NCI-H526 treated with DMSO at 0.1 percent for 48 hours (cell line): Measurements from ENCODE around the gene PCDHGA8.
"Not testable (repeated sequence)": the region's sequence is repeated elsewhere in the genome, so short reads cannot be mapped to it uniquely, and the experiment has no call there.

ENCODE experiments used
- DNase-seq: peaks from one replicate; lab custom pipeline; 2025; lab: John Stamatoyannopoulos, UW

PCDHGA8 gene

DNA sequence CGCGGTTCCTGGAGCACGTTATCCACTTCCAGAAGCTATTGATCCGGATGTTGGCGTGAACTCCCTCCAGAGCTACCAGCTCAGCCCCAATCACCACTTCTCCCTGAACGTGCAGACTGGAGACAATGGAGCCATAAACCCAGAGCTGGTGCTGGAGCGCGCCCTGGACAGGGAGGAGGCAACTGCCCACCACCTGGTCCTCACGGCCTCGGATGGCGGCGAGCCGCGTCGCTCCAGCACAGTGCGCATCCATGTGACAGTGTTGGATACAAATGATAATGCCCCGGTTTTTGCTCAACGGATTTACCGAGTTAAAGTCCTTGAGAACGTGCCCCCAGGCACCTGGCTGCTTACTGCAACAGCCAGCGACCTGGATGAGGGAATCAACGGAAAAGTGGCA is 11.0 kb downstream of the PCDHGA8 start:
- DNase-seq = no peak

DNA sequence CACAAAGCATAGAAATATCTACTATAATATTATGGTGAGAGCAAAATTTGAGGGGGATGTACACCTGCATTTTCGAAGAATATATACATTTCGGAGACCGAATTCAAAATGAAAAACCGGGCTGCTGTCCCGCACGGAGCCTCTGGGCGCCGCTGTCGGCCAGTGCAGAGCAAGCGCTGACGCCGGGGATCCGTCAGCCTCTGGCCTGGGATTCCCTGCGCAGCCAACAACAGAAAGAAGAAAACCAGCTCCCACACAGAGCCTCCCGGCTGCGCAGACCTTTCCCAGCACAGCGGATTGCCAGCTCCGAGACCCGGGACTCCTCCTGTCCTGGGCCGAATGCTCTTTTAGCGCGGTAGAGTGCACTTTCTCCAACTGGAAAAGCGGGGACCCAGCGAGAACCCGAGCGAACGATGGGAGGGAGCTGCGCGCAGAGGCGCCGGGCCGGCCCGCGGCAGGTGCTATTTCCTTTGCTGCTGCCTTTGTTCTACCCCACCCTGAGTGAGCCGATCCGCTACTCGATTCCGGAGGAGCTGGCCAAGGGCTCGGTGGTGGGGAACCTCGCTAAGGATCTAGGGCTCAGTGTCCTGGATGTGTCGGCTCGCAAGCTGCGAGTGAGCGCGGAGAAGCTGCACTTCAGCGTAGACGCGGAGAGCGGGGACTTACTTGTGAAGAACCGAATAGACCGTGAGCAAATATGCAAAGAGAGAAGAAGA is 15.5 kb downstream of the PCDHGA8 start, which contains the start of gene PCDHGB6:
TSS of gene PCDHGB6 (plus strand) at position 232 of the 716 bp plus-strand sequence. CDS start at position 414, 182 bp downstream.
- DNase-seq = not testable (repeated sequence)

- no peak for DNase-seq
These were observed 17.3 kb downstream of the PCDHGA8 start for GRCh38 chr5:141409598-141410306.

DNA sequence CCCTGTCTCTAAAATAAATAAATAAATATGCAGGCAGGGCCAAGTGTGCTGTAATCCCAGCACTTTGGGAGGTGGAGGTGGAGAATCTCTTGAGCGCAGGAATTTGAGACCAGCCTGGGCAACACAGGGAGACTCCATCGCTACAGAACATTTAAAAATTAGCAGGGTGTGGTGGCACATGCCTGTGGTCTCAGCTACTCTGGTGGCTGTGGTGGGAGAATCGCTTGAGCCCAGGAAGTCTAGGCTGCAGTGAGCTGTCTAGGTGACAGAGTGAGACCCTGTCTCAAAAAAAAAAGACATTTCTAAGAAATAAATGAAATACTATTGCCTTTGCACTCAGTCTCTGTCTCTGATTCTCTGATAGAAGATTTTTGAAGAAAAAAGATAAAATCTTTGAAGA is 19.1 kb downstream of the PCDHGA8 start:
- no peak for DNase-seq

DNA sequence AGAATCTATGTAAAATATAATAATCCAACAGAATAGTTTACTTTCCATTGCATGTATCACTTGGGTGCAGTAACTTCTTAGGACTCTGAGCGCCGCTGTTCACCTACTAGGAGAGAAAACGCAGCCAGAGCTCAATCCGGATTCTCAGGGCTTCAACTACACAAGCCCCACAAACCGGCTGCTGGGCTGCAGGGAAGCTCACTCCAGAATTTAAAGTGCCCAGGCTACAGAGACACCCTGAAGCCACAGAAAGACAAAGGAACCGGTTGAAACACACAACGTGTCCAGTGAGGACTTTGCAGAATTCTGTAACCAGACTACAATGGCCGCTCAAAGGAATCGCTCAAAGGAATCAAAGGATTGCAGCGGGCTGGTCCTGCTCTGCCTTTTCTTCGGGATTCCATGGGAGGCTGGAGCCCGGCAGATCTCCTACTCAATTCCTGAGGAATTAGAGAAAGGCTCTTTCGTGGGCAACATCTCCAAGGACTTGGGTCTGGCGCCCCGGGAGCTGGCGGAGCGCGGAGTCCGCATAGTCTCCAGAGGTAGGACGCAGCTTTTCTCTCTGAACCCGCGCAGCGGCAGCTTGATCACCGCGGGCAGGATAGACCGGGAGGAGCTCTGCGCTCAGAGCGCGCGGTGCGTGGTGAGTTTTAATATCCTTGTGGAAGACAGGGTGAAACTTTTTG is 20.6 kb downstream of the PCDHGA8 start, which contains the start of gene PCDHGA10:
TSS of gene PCDHGA10 (plus strand) at position 134 of the 686 bp plus-strand sequence. CDS start at position 323, 189 bp downstream.
- peak; percentile 18 for DNase-seq

DNA sequence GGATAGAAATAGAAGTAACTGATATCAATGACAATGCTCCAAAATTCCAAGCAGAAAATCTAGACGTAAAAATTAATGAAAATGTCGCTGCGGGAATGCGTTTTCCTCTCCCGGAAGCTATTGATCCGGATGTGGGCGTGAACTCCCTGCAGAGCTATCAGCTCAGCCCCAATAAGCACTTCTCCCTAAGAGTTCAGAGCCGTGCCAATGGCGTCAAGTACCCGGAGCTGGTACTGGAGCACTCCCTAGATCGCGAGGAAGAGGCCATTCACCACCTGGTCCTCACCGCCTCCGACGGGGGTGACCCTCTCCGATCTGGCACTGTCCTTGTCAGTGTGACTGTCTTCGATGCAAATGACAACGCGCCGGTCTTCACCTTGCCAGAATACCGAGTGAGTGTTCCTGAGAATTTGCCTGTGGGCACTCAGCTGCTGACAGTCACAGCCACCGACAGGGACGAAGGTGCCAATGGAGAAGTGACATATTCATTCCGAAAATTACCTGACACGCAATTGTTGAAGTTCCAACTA is 21.2 kb downstream of the PCDHGA8 start:
- no peak for DNase-seq

DNA sequence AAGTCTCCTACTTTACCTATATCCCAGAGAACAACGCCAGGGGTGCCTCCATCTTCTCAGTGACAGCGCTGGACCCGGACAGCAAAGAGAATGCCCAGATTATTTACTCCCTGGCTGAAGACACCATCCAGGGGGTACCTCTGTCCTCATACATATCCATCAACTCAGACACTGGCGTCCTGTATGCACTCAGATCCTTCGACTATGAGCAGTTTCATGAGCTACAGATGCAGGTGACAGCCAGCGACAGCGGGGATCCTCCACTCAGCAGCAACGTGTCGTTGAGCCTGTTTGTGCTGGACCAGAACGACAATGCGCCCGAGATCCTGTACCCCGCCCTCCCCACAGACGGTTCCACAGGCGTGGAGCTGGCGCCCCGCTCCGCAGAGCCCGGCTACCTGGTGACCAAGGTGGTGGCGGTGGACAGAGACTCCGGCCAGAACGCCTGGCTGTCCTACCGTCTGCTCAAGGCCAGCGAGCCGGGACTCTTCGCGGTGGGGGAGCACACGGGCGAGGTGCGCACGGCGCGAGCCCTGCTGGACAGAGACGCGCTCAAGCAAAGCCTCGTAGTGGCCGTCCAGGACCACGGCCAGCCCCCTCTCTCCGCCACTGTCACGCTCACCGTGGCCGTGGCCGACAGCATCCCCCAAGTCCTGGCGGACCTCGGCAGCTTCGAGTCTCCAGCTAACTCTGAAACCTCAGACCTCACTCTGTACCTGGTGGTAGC is 22.3 kb downstream of the PCDHGA8 start:
- DNase-seq = not testable (repeated sequence)

- DNase-seq = not testable (repeated sequence)
These were observed 22.8 kb downstream of the PCDHGA8 start for GRCh38 chr5:141415275-141415618.

DNA sequence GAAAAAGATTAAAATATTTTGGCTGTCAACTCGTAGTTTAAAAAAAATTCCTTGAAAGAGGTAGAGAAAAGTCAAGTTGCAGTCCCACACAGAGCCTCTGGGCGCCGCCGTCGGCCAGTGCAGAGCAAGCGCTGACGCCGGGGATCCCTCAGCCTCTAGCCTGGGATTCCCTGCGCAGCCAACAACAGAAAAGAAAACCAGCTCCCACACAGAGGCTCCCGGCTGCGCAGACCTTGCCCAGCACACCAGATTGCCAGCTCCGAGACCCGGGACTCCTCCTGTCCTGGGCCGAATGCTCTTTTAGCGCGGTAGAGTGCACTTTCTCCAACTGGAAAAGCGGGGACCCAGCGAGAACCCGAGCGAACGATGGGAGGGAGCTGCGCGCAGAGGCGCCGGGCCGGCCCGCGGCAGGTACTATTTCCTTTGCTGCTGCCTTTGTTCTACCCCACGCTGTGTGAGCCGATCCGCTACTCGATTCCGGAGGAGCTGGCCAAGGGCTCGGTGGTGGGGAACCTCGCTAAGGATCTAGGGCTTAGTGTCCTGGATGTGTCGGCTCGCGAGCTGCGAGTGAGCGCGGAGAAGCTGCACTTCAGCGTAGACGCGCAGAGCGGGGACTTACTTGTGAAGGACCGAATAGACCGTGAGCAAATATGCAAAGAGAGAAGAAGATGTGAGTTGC is 25.2 kb downstream of the PCDHGA8 start, which contains the start of gene PCDHGB7:
TSS of gene PCDHGB7 (plus strand) at position 184 of the 679 bp plus-strand sequence. CDS start at position 367, 183 bp downstream.
- DNase-seq = peak; percentile 21

DNA sequence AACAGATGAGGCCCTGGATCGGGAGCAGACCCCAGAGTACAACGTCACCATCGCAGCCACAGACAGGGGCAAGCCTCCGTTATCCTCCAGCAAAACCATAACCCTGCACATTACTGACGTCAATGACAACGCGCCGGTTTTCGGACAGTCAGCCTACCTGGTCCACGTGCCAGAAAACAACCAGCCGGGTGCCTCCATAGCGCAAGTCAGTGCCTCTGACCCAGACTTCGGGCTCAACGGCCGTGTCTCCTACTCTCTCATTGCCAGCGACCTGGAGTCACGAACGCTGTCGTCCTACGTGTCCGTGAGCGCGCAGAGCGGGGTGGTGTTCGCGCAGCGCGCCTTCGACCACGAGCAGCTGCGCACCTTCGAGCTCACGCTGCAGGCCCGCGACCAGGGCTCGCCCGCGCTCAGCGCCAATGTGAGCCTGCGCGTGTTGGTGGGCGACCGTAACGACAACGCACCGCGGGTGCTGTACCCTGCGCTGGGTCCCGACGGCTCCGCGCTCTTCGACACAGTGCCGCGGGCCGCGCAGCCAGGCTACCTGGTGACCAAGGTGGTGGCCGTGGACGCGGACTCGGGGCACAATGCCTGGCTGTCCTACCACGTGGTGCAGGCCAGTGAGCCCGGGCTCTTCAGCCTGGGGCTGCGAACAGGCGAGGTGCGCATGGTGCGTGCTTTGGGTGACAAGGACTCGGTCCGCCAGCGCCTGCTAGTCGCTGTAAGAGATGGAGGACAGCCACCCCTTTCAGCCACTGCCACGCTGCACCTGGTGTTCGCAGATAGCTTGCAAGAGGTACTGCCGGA is 26.8 kb downstream of the PCDHGA8 start:
- DNase-seq = no peak

GRCh38 chr5:141420855-141421488 is 28.5 kb downstream of the PCDHGA8 start, which contains the start of gene PCDHGA11:
Gene PCDHGA11, plus strand, starts transcription at chr5:141421051. Its CDS starts 177 bp downstream, at chr5:141421228.
- DNase-seq = no peak

DNA sequence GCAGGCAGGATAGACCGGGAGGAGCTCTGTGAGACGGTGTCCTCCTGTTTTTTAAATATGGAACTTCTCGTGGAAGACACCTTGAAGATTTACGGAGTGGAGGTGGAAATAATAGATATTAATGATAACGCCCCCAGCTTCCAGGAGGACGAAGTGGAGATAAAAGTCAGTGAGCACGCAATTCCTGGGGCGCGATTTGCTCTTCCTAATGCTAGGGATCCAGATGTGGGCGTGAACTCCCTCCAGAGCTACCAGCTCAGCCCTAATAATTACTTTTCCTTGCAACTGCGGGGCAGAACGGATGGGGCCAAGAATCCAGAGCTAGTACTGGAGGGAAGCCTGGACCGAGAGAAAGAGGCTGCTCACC is 29.0 kb downstream of the PCDHGA8 start:
- no peak for DNase-seq

DNA sequence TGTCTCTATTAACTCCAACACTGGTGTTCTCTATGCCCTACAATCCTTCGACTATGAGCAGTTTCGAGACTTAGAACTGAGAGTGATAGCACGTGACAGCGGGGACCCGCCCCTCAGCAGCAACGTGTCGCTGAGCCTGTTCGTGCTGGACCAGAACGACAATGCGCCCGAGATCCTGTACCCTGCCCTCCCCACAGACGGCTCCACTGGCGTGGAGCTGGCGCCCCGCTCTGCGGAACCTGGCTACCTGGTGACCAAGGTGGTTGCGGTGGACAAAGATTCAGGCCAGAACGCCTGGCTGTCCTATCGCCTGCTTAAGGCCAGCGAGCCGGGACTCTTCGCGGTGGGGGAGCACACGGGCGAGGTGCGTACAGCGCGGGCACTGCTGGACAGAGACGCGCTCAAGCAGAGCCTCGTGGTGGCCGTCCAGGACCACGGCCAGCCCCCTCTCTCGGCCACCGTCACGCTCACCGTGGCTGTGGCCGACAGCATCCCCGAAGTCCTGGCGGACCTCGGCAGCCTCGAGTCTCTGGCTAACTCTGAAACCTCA is 30.4 kb downstream of the PCDHGA8 start:
- DNase-seq = no peak

GRCh38 chr5:141427783-141428426 is 35.5 kb downstream of the PCDHGA8 start:
- no peak for DNase-seq

- peak; percentile 78 for DNase-seq
These were observed 38.1 kb downstream of the PCDHGA8 start, which contains the start of gene PCDHGA12 for GRCh38 chr5:141430332-141431113. Gene PCDHGA12, plus strand, starts transcription at chr5:141430507. Its CDS starts 253 bp downstream, at chr5:141430760.

GRCh38 chr5:141431286-141431685 is 38.9 kb downstream of the PCDHGA8 start:
- DNase-seq = no peak

DNA sequence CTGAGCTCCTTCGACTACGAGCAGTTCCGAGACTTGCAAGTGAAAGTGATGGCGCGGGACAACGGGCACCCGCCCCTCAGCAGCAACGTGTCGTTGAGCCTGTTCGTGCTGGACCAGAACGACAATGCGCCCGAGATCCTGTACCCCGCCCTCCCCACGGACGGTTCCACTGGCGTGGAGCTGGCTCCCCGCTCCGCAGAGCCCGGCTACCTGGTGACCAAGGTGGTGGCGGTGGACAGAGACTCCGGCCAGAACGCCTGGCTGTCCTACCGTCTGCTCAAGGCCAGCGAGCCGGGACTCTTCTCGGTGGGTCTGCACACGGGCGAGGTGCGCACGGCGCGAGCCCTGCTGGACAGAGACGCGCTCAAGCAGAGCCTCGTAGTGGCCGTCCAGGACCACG is 39.9 kb downstream of the PCDHGA8 start:
- DNase-seq = not testable (repeated sequence)

- not testable (repeated sequence) for DNase-seq
These were observed 40.3 kb downstream of the PCDHGA8 start for GRCh38 chr5:141432726-141433125.
